ENCODE measurements around the gene NFYC. TPM values are rescaled to one million over a fixed set of nuclear protein-coding genes. Genes with fewer than 3 reads are reported as not detected.

Gene NFYC
- total RNA-seq, 4 donors from 2014 or later, result 31.8 to 63.3 (median 44.0) TPM

- no peaks in the 10 kb centered on the region for H3K4me1 ChIP-seq
- DNase-seq, result no peak
- no peaks in the 10 kb centered on the region for H3K36me3 ChIP-seq
- no peaks in the 10 kb centered on the region for H3K27me3 ChIP-seq
- H3K4me3 ChIP-seq, result no peak overlapping the region
- no peaks in the 10 kb centered on the region for H3K9me3 ChIP-seq
- no peak overlapping the region for H3K27ac ChIP-seq
- intact Hi-C loops (cut with DNase I; ENCODE audit: low total_unique reads), result no loop called here
- TF ChIP-seq POLR2A (IDR thresholded peaks at IDR 0.05), result no peak
- TF ChIP-seq CTCF (IDR thresholded peaks at IDR 0.05), result no peak
Measured at GRCh38 chr1:40679165-40679953, 12.1 kb upstream of the NFYC start.

DNA sequence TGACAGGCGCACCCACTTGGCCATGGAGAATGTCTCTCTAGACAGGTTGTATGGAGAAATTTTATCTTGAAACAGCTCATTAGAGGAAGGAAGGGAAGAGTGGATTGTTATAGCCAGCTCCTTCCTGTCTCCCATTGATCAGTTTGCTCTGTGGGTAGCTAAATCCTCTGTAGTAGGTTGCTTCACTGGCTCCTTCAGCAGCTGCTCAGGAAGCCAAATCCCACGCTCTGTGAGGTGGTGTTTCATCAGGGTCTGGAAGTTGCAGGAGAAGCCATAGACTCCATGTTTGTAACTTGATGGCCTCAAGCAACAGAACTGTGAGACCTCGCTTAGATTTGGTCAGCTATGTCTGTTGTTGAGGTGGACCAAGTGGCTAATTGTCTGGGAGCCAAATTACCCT is 6.8 kb upstream of the NFYC start:
- intact Hi-C loops (cut with DNase I; ENCODE audit: low total_unique reads), result no loop called here
- H3K9me3 ChIP-seq, result no peaks in the 10 kb centered on the region
- H3K4me1 ChIP-seq, result no peaks in the 10 kb centered on the region
- TF ChIP-seq POLR2A (IDR thresholded peaks at IDR 0.05), result no peak
- TF ChIP-seq CTCF (IDR thresholded peaks at IDR 0.05), result no peak
- H3K4me3 ChIP-seq, result no peak overlapping the region
- no peaks in the 10 kb centered on the region for H3K36me3 ChIP-seq
- H3K27me3 ChIP-seq, result no peaks in the 10 kb centered on the region
- no peak overlapping the region for H3K27ac ChIP-seq
- DNase-seq, result no peak

DNA sequence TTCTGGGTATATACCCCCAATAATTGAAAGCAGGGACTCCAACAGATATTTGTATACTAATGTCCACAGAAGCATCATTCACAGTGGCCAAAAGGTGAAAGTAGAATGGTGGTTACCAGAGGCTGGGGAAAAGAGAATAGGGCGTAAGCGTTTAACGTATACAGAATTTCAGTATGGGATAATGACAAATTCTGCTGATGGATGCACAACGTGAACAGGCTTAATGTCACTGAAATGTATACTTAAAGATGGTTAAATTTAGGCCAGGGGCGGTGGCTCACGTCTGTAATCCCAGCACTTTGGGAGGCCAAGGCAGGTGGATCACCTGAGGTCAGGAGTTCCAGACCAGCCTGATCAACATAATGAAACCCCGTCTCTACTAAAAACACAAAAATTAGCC is 4.4 kb upstream of the NFYC start:
- H3K9me3 ChIP-seq, result no peaks in the 10 kb centered on the region
- TF ChIP-seq CTCF (IDR thresholded peaks at IDR 0.05) (no peak), POLR2A (IDR thresholded peaks at IDR 0.05) (no peak)
- H3K4me1 ChIP-seq, result no peaks in the 10 kb centered on the region
- intact Hi-C loops (cut with DNase I; ENCODE audit: low total_unique reads), result no loop called here
- no peaks in the 10 kb centered on the region for H3K27me3 ChIP-seq
- no peak for DNase-seq
- H3K27ac ChIP-seq, result no peak overlapping the region
- H3K36me3 ChIP-seq, result no peaks in the 10 kb centered on the region
- no peak overlapping the region for H3K4me3 ChIP-seq

DNA sequence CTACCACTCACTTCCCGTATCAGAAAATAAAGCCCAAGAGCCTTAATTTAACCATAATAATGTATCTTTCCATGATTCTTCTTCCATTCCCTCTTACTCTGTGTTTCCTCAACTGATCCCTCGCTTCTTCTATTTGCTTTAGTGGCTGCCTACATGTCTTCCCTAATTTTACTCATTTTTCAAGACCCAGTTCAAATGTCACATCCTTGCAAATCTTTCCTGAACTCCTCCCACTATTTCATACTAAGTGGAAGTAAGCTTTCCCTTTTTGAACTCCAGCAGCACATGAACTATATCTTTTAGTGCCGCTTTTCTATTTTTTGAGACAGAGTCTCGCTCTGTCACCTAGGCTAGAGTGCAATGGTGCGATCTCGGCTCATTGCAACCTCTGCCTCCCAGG is 3.8 kb upstream of the NFYC start:
- no peaks in the 10 kb centered on the region for H3K9me3 ChIP-seq
- H3K4me1 ChIP-seq, result peaks cover 0 to under 1% of the 10 kb centered on the region in 2 donors
- intact Hi-C loops (cut with DNase I; ENCODE audit: low total_unique reads), result no loop called here
- no peak overlapping the region for H3K27ac ChIP-seq
- TF ChIP-seq POLR2A (IDR thresholded peaks at IDR 0.05) (no peak), CTCF (IDR thresholded peaks at IDR 0.05) (no peak)
- DNase-seq, result no peak
- no peaks in the 10 kb centered on the region for H3K36me3 ChIP-seq
- H3K4me3 ChIP-seq, result no peak overlapping the region
- H3K27me3 ChIP-seq, result no peaks in the 10 kb centered on the region

DNA sequence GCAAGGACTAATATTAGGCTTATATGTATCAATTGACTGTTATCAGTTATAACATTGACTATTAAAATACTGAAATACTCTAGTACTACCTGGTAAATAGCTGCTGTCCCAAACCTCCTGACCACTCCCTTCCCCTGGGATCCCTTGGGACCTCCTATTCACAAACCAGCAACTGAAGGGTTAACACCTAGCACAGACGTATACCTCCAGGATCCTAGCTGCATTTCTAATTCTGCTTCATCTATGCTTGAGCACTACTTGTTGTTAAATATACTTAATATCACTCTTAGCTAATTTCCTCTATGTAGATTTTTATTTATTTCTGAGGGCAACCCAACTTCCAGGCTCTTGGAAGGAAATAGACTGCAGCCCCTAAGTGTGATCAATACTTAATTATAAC is 1.8 kb upstream of the NFYC start:
- H3K36me3 ChIP-seq, result no peaks in the 10 kb centered on the region
- TF ChIP-seq POLR2A (IDR thresholded peaks at IDR 0.05), result no peak
- TF ChIP-seq CTCF (IDR thresholded peaks at IDR 0.05), result no peak
- no peaks in the 10 kb centered on the region for H3K9me3 ChIP-seq
- no peak overlapping the region for H3K27ac ChIP-seq
- no peak overlapping the region for H3K4me3 ChIP-seq
- no peaks in the 10 kb centered on the region for H3K27me3 ChIP-seq
- DNase-seq, result no peak
- intact Hi-C loops (cut with DNase I; ENCODE audit: low total_unique reads), result no loop called here
- H3K4me1 ChIP-seq, result peaks cover 0 to 7% of the 10 kb centered on the region in 2 donors

Measured in uterus (tissue), 4 donors.